HepG2 (cell line): ENCODE results near the gene PEX14. TPM values are rescaled to one million over a fixed set of nuclear protein-coding genes. Genes with fewer than 3 reads are reported as not detected.
A peak's percentile ranks its signal among the peaks of the same experiment; 100 is the strongest.

Source experiments
- ATAC-seq: fragments of 200-7000 bp; cut with Tn5 transposase; 3 replicates; pipeline ENCODE4 v1.9.1; 2020; ENCODE audit warnings: mild to moderate bottlenecking, moderate library complexity
- BruUV-seq: library from RNA; stranded (reverse); fragments of 400-500 nt; replicated peaks from 2 replicates; lab custom pipeline; 2021; lab: Mats Ljungman, UMichigan
- CTCF ChIA-PET: fragments of 300-600 bp; formaldehyde crosslinking; extraction: SDS; loops from one replicate; lab custom pipeline; 2021; ENCODE audit warnings: low total read pairs, inconsistent platforms, low intra/inter-chr PET ratio; lab: Yijun Ruan, JAX
- POLR2A ChIA-PET: fragments of 350-600 bp; sonication (Branson Sonifier 250); formaldehyde crosslinking; loops from one replicate; lab custom pipeline; 2020; ENCODE audit warnings: antibody characterized with exemption, inconsistent platforms; lab: Yijun Ruan, JAX
- DNase-seq: peaks from one replicate; pipeline ENCODE4 v3.0.0-alpha.2; 2015; ENCODE audit warnings: low spot score
- FAIRE-seq: peaks from 3 replicates; lab custom pipeline; 2011; peaks lifted over from hg19 to GRCh38; lab: Jason Lieb, UNC
- H2AFZ ChIP-seq: one replicate; pipeline ENCODE4 v1.6.1; 2011; ENCODE audit warnings: low read length, inconsistent platforms
- H3K27ac ChIP-seq: fragments of 300-600 bp; 3 replicates; pipeline ENCODE4 v1.8.0; 2011; ENCODE audit warnings: mixed run types, mild to moderate bottlenecking, mixed read lengths, low read length, inconsistent platforms; ENCODE audit not compliant: insufficient read depth; ENCODE audit errors: extremely low read length
- H3K27me3 ChIP-seq, 2 experiments: fragments of 200-600 bp in 1 of 2; 2 replicates in 1 of 2; 3 replicates in 1 of 2; pipeline versions ENCODE4 v1.6.0 to v1.8.0; 2011; ENCODE audit warnings: low read length in 2 of 2, mild to moderate bottlenecking in 2 of 2, moderate library complexity in 2 of 2, inconsistent platforms in 1 of 2; ENCODE audit not compliant: insufficient read depth in 2 of 2, control insufficient read depth in 1 of 2
- H3K36me3 ChIP-seq, 2 experiments: fragments of 200-600 bp in 1 of 2; replicated peaks in 1 of 2; 2 replicates in 1 of 2; 3 replicates in 1 of 2; pipeline versions ENCODE4 v1.5.1 to v1.8.0; 2011; ENCODE audit warnings: low read length in 2 of 2, inconsistent platforms in 1 of 2; ENCODE audit not compliant: insufficient read depth in 2 of 2, control insufficient read depth in 1 of 2
- H3K4me1 ChIP-seq: 2 replicates; pipeline ENCODE4 v1.5.1; 2012; ENCODE audit warnings: low read length, inconsistent platforms; ENCODE audit not compliant: insufficient read depth
- H3K4me2 ChIP-seq: 2 replicates; pipeline ENCODE4 v1.6.0; 2011; ENCODE audit warnings: low read depth, low read length, inconsistent platforms
- H3K4me3 ChIP-seq, 3 experiments: fragments of 200-600 bp in 1 of 3; sonication (generic), shearing (Covaris generic) in 1 of 3; replicated peaks in 1 of 3; 2 replicates each; pipeline ENCODE4 v1.5.1; 2011 to 2016; ENCODE audit warnings: low read length in 3 of 3, inconsistent platforms in 2 of 3, low read depth in 2 of 3, mild to moderate bottlenecking in 2 of 3, control low read depth in 1 of 3, mixed read lengths in 1 of 3; ENCODE audit not compliant: insufficient read depth in 1 of 3
- H3K79me2 ChIP-seq: one replicate; pipeline ENCODE4 v1.6.1; 2011; ENCODE audit warnings: low read length, inconsistent platforms; ENCODE audit not compliant: insufficient read depth
- H3K9ac ChIP-seq: 2 replicates; pipeline ENCODE4 v1.6.0; 2011; ENCODE audit warnings: mild to moderate bottlenecking, low read depth, low read length, inconsistent platforms; ENCODE audit not compliant: insufficient read depth
- H3K9me3 ChIP-seq: 2 replicates; pipeline ENCODE4 v1.5.1; 2012; ENCODE audit warnings: mild to moderate bottlenecking, low read length
- H4K20me1 ChIP-seq: 2 replicates; pipeline ENCODE4 v1.6.0; 2011; ENCODE audit warnings: inconsistent platforms, mild to moderate bottlenecking, low read length, moderate library complexity; ENCODE audit not compliant: insufficient read depth
- CHD4 ChIP-seq: fragments of 200-600 bp; sonication (generic); IDR thresholded peaks from 2 replicates; pipeline ENCODE4 v1.7.0; 2017; ENCODE audit warnings: mild to moderate bottlenecking, low read length, borderline replicate concordance
- E2F2 ChIP-seq: sonication (generic); formaldehyde crosslinking; IDR thresholded peaks from 2 replicates; pipeline ENCODE4 v1.4.0; 2020; ENCODE audit warnings: missing genetic modification reagents, borderline replicate concordance
- FOXA3 ChIP-seq: IDR thresholded peaks from 2 replicates; pipeline ENCODE4 v1.6.1; 2016; ENCODE audit warnings: missing genetic modification reagents, missing compliant biosample characterization
- HOXA3 ChIP-seq: sonication (generic); formaldehyde crosslinking; IDR thresholded peaks from 2 replicates; pipeline ENCODE4 v1.5.0; 2020; ENCODE audit warnings: missing genetic modification reagents
- MLXIP ChIP-seq: sonication (generic); formaldehyde crosslinking; IDR thresholded peaks from 2 replicates; pipeline ENCODE4 v1.9.0; 2021; ENCODE audit warnings: missing genetic modification reagents, borderline replicate concordance
- MTA3 ChIP-seq: sonication (generic); formaldehyde crosslinking; IDR thresholded peaks from 2 replicates; pipeline ENCODE4 v1.4.0; 2020; ENCODE audit warnings: missing genetic modification reagents
- NFIB ChIP-seq: sonication (generic); formaldehyde crosslinking; IDR thresholded peaks from 2 replicates; pipeline ENCODE4 v1.9.0; 2021; ENCODE audit warnings: missing genetic modification reagents, mild to moderate bottlenecking, borderline replicate concordance
- PLSCR1 ChIP-seq: sonication (generic); formaldehyde crosslinking; IDR thresholded peaks from 2 replicates; pipeline ENCODE4 v1.5.0; 2020; ENCODE audit warnings: missing genetic modification reagents, mild to moderate bottlenecking, borderline replicate concordance
- PRPF4 ChIP-seq: fragments of 200-400 bp; formaldehyde crosslinking; IDR thresholded peaks from 2 replicates; pipeline ENCODE4 v1.6.1; 2016; ENCODE audit warnings: low read length, low read depth; ENCODE audit not compliant: poor library complexity, severe bottlenecking
- RXRA ChIP-seq: sonication (generic); formaldehyde crosslinking; IDR thresholded peaks from 2 replicates; pipeline ENCODE4 v1.5.1; 2020; ENCODE audit warnings: missing genetic modification reagents
- SMAD3 ChIP-seq: sonication (generic); formaldehyde crosslinking; IDR thresholded peaks from 2 replicates; pipeline ENCODE4 v1.4.0; 2020; ENCODE audit warnings: missing genetic modification reagents
- SMYD3 ChIP-seq: sonication (generic); formaldehyde crosslinking; IDR thresholded peaks from 2 replicates; pipeline ENCODE4 v1.8.1; 2023; ENCODE audit warnings: mild to moderate bottlenecking, missing genetic modification reagents
- SP4 ChIP-seq: sonication (generic); formaldehyde crosslinking; IDR thresholded peaks from 2 replicates; pipeline ENCODE4 v1.8.1; 2023; ENCODE audit warnings: mild to moderate bottlenecking, missing genetic modification reagents
- ZFP36 ChIP-seq: fragments of 150-350 bp; IDR thresholded peaks from 2 replicates; pipeline ENCODE4 v1.6.1; 2018; ENCODE audit warnings: borderline replicate concordance, low read length, low read depth; ENCODE audit not compliant: partially characterized antibody
- ZMYM4 ChIP-seq: sonication (generic); formaldehyde crosslinking; IDR thresholded peaks from 2 replicates; pipeline ENCODE4 v1.8.1; 2023; ENCODE audit warnings: mild to moderate bottlenecking, missing genetic modification reagents
- ZNF44 ChIP-seq: sonication (generic); formaldehyde crosslinking; IDR thresholded peaks from 2 replicates; pipeline ENCODE4 v1.5.1; 2020; ENCODE audit warnings: mild to moderate bottlenecking, missing genetic modification reagents
- ZNF878 ChIP-seq: sonication (generic); formaldehyde crosslinking; IDR thresholded peaks from 2 replicates; pipeline ENCODE4 v1.8.1; 2023; ENCODE audit warnings: mild to moderate bottlenecking, missing genetic modification reagents, moderate library complexity
- WGBS: methylation state at CpG from one replicate; pipeline ENCODE4 v1.1.6; 2017; ENCODE audit warnings: low lambda C conversion rate; 5-methylcytosine and 5-hydroxymethylcytosine counted together
- in situ Hi-C: cut with HindIII; loops from 2 replicates; pipeline ENCODE4 v1.10.0; 2017; ENCODE audit warnings: low pct_unique_long_range_greater_than_20kb; ENCODE audit not compliant: extremely low pct_ligation_motif_present
- intact Hi-C: fragments of 100-400 bp; cut with micrococcal nuclease; formaldehyde crosslinking; loops from one replicate; pipeline ENCODE4 v1.10.0; 2022; ENCODE audit not compliant: unreplicated experiment
- polyA plus RNA-seq, 8 experiments: library from polyadenylated mRNA; depleted of rRNA in 3 of 8; stranded (reverse) in 7 of 8; unstranded in 1 of 8; fragments of >200 nt; fragmentation: Illumina TruSeq in 4 of 8; extraction: Trizol in 4 of 8; gene quantifications; 2 replicates each; pipeline versions ENCODE4 v1.2.1 to v1.2.3, GENCODE V29; 2011 to 2016; ENCODE audit warnings: low read depth in 4 of 8, missing spikeins in 1 of 8, mixed read lengths in 1 of 8; ENCODE audit not compliant: insufficient read depth in 1 of 8
- total RNA-seq, 5 experiments: library from RNA; depleted of rRNA; stranded (reverse); fragments of >200 nt; fragmentation: Illumina TruSeq; extraction: Trizol; gene quantifications; 2 replicates each; pipeline ENCODE4 v1.2.3, GENCODE V29; 2016; ENCODE audit warnings: low read depth in 1 of 5

PEX14 gene
- total and polyA plus RNA-seq, 2 of the 13 experiments (the other 11 are each of a cell fraction or from before 2014, with no cell fraction given): 6.5 to 9.9 TPM

GRCh38 chr1:10430216-10431069 is 44.3 kb upstream of the PEX14 start, which contains the start of gene CENPS:
Gene CENPS (plus strand): TSS chr1:10430433. CDS start chr1:10430518, 85 bp downstream.
- ATAC-seq (peak; percentile 92), FAIRE-seq (peak; percentile 36), DNase-seq (peak; percentile 82)
- Histone ChIP-seq H4K20me1 (no peaks in the 10 kb centered on the region), H3K4me1 (peaks cover 53% of the 10 kb centered on the region), H3K9me3 (no peaks in the 10 kb centered on the region), H3K27ac (peak within 1 kb of the TSS; percentile 76), H3K79me2 (peaks cover 5% of the 10 kb centered on the region), H3K9ac (peak within 1 kb of the TSS; percentile 79), H2AFZ (peak within 1 kb of the TSS; percentile 70), H3K36me3 (no peaks in the 10 kb centered on the region), H3K4me2 (peak within 1 kb of the TSS; percentile 97), H3K4me3 (peak within 1 kb of the TSS; percentile 63 to 79 (median 78)), H3K27me3 (no peaks in the 10 kb centered on the region)
- 0% methylated on average over 26 of the region's 95 CpGs for WGBS
- ChIA-PET CTCF (interaction anchor here (1.4 to 4.5 kb wide), 4 partner anchors 45 to 64 kb away, joined by 3 to 46 read pairs (median 14); no protein-coding TSS in a partner anchor), POLR2A (interaction anchor here (0.6 to 2.1 kb wide), 5 partner anchors 32 to 82 kb away, joined by 3 to 8 read pairs (median 5); partner anchors contain the start of genes DFFA and PGD)
- in situ Hi-C loops (loop anchor here (5.0 kb wide), 1 partner anchor 67 kb away; no protein-coding TSS in a partner anchor), intact Hi-C loops (loop anchor here (1.0 to 5.0 kb wide), 2 partner anchors 42 to 64 kb away; partner anchors contain the start of genes DFFA and PEX14)
- TSS peak; percentile 63 for BruUV-seq
- TF ChIP-seq SMAD3 (CRISPR knock-in tag): peak; percentile 63; the same call in 1 of the 2 replicates
- peak; percentile 95 for TF ChIP-seq SMYD3
- TF ChIP-seq RXRA (CRISPR knock-in tag): peak; percentile 50
- TF ChIP-seq CHD4: peak; percentile 32; the same call in 1 of the 2 replicates
- TF ChIP-seq PRPF4: no peak
- TF ChIP-seq MLXIP (CRISPR knock-in tag): peak; percentile 59; the same call in 1 of the 2 replicates
- peak; percentile 99 for TF ChIP-seq ZNF878 (CRISPR knock-in tag)
- TF ChIP-seq ZMYM4 (CRISPR knock-in tag): peak; percentile 80
- TF ChIP-seq PLSCR1 (CRISPR knock-in tag): no peak; the same call in 1 of the 2 replicates
- TF ChIP-seq ZNF44 (CRISPR knock-in tag): peak; percentile 52; the same call in 1 of the 2 replicates
- TF ChIP-seq SP4 (CRISPR knock-in tag): peak; percentile 76; the same call in 1 of the 2 replicates
- TF ChIP-seq E2F2 (CRISPR knock-in tag): peak; percentile 79; the same call in 1 of the 2 replicates
- TF ChIP-seq NFIB (CRISPR knock-in tag): no peak
- no peak for TF ChIP-seq ZFP36
- TF ChIP-seq HOXA3 (CRISPR knock-in tag): peak; percentile 81
- no peak for TF ChIP-seq MTA3 (CRISPR knock-in tag)
- TF ChIP-seq FOXA3 (CRISPR knock-in tag): peak; percentile 69
